Epidermal melanocyte (primary cell): ENCODE results near the gene NAGLU.
A peak's percentile ranks its signal among the peaks of the same experiment; 100 is the strongest.
"Not testable (repeated sequence)": the region's sequence is repeated elsewhere in the genome, so short reads cannot be mapped to it uniquely, and the experiment has no call there.

Experiments
- DNase-seq: peaks from one replicate; pipeline ENCODE4 v3.0.0; 2011; ENCODE audit warnings: low spot score; ENCODE audit not compliant: insufficient read length

The NAGLU gene

GRCh38 chr17:42544874-42545283, 8.8 kb downstream of the NAGLU start:
- DNase-seq = no peak

GRCh38 chr17:42545755-42546505, 9.9 kb downstream of the NAGLU start:
- not testable (repeated sequence) for DNase-seq

- peak; percentile 22 for DNase-seq
Observed at GRCh38 chr17:42547001-42547461, 11.0 kb downstream of the NAGLU start.

GRCh38 chr17:42547698-42548069, 11.6 kb downstream of the NAGLU start:
- no peak for DNase-seq

GRCh38 chr17:42548070-42548837, 12.2 kb downstream of the NAGLU start:
- DNase-seq = peak; percentile 11

- peak; percentile 10 for DNase-seq
Observed at GRCh38 chr17:42548993-42549755, 13.1 kb downstream of the NAGLU start.

- DNase-seq = not testable (repeated sequence)
Observed at GRCh38 chr17:42552736-42553135, 16.7 kb downstream of the NAGLU start, which contains the start of gene HSD17B1. TSS of gene HSD17B1 (plus strand) at chr17:42552923. CDS start at chr17:42552934, 11 bp downstream.

GRCh38 chr17:42553161-42553818, 17.2 kb downstream of the NAGLU start:
- DNase-seq = no peak

- DNase-seq = no peak
Observed at GRCh38 chr17:42553866-42554249, 17.8 kb downstream of the NAGLU start.

- peak; percentile 91 for DNase-seq
Observed at GRCh38 chr17:42554250-42555121, 18.4 kb downstream of the NAGLU start.

GRCh38 chr17:42555122-42555622, 19.1 kb downstream of the NAGLU start:
- DNase-seq = no peak

- not testable (repeated sequence) for DNase-seq
Observed at GRCh38 chr17:42555961-42556617, 20.0 kb downstream of the NAGLU start.

GRCh38 chr17:42559075-42559474, 23.0 kb downstream of the NAGLU start:
- DNase-seq = no peak

GRCh38 chr17:42560246-42560645, 24.2 kb downstream of the NAGLU start:
- no peak for DNase-seq

GRCh38 chr17:42561897-42562387, 25.9 kb downstream of the NAGLU start, which contains the start of gene COASY:
TSS of gene COASY (plus strand) at chr17:42562148. CDS start at chr17:42562623, 475 bp downstream.
- peak; percentile 100 for DNase-seq

- DNase-seq = no peak
Observed at GRCh38 chr17:42562388-42563142, 26.5 kb downstream of the NAGLU start.

- DNase-seq = no peak
Observed at GRCh38 chr17:42563143-42563509, 27.1 kb downstream of the NAGLU start.

GRCh38 chr17:42563543-42563942, 27.5 kb downstream of the NAGLU start:
- no peak for DNase-seq
